ENCODE measurements around the gene MYBPC2.

GRCh38 chr19:50427997-50428425 lies 4.7 kb upstream of the MYBPC2 start:
- TF ChIP-seq CTCF (IDR thresholded peaks at IDR 0.05; ENCODE audit: insufficient read depth, low read length, poor library complexity, severe bottlenecking) (no peak), EZH2phosphoT487 (conservative IDR thresholded peaks at IDR 0.05; ENCODE audit: low read length) (no peak)
